ENCODE measurements around the gene KCNJ1. TPM values are rescaled to one million over a fixed set of nuclear protein-coding genes. Genes with fewer than 3 reads are reported as not detected.

KCNJ1 gene
- total and polyA plus RNA-seq, 9 of the 15 experiments (the other 6 are each of a cell fraction or from before 2014, with no cell fraction given): not detected

- no peak overlapping the region for H2AFZ ChIP-seq (ENCODE audit: low read depth, low read length)
- 3% methylated on average over 7 of the region's 7 CpGs for WGBS (ENCODE audit: insufficient coverage, low coverage, missing lambda C conversion rate)
- ChIA-PET CTCF (ENCODE audit: low intra/inter-chr PET ratio) (no interaction called here), POLR2A (no interaction called here)
- H3K9me1 ChIP-seq (ENCODE audit: control insufficient read depth, insufficient read depth, low read length): no peaks in the 10 kb centered on the region
- DNase-seq (ENCODE audit: extremely low read depth in 1 of 4, low spot score in 3 of 4) (no peak), FAIRE-seq (no peak), ATAC-seq (no peak)
- H3K9ac ChIP-seq (ENCODE audit: insufficient read depth in 1 of 2, low read depth in 2 of 2, low read length in 2 of 2): no peak overlapping the region
- H4K20me1 ChIP-seq (replicated peaks; ENCODE audit: control insufficient read depth, insufficient read depth, low read length): no peaks in the 10 kb centered on the region
- no peak overlapping the region for H3K4me2 ChIP-seq (ENCODE audit: insufficient read depth, low read length)
- no peaks in the 10 kb centered on the region for H3K79me2 ChIP-seq (ENCODE audit: control insufficient read depth, insufficient read depth, low read length)
- no peak overlapping the region for H3K27ac ChIP-seq (ENCODE audit: extremely low read depth, low read depth, low read length)
- in situ Hi-C loops (cut with MboI) (loop anchor here (25.0 kb wide), 1 partner anchor 790 kb away; no protein-coding TSS in a partner anchor), intact Hi-C loops (cut with micrococcal nuclease) (no loop called here)
- H3K4me3 ChIP-seq: no peak overlapping the region
- no peaks in the 10 kb centered on the region for H3K4me1 ChIP-seq (replicated peaks in 1 of 2; ENCODE audit: control insufficient read depth in 2 of 2, insufficient read depth in 2 of 2, low read length in 2 of 2)
- H3K9me3 ChIP-seq (replicated peaks; ENCODE audit: control insufficient read depth, insufficient read depth, low read depth, low read length): no peaks in the 10 kb centered on the region
- TF ChIP-seq MAZ (CRISPR knock-in tag; conservative IDR thresholded peaks at IDR 0.05 in 1 of 2, IDR thresholded peaks at IDR 0.05 in 1 of 2): no peak
- no peak for TF ChIP-seq TCFL5 (CRISPR knock-in tag; conservative IDR thresholded peaks at IDR 0.05)
- TF ChIP-seq ELF2 (CRISPR knock-in tag; IDR thresholded peaks at IDR 0.05): no peak
- TF ChIP-seq NONO (IDR thresholded peaks at IDR 0.05; ENCODE audit: low read depth in 2 of 2, low read length in 1 of 2): no peak
- no peak for TF ChIP-seq PYGO2 (tag; IDR thresholded peaks at IDR 0.05)
- TF ChIP-seq SNRNP70 (optimal IDR thresholded peaks at IDR 0.05; ENCODE audit: low read depth, low read length): no peak
- H3K36me3 ChIP-seq (ENCODE audit: control insufficient read depth, insufficient read depth, low read length): no peaks in the 10 kb centered on the region
- BruUV-seq (replicated peaks): no TSS peak
- H3K27me3 ChIP-seq (ENCODE audit: control insufficient read depth in 2 of 2, insufficient read depth in 2 of 2, low read length in 2 of 2): peaks cover 5 to 9% of the 10 kb centered on the region in 2 experiments; a peak in 3 of 5 replicates
Observed at GRCh38 chr11:128827191-128827893, 39.8 kb downstream of the KCNJ1 start.
